Spleen (tissue), 11 donors: ENCODE data around the gene CCDC148. TPM values are rescaled to one million over a fixed set of nuclear protein-coding genes. Genes with fewer than 3 reads are reported as not detected.

ENCODE experiments used
- DNase-seq: peaks from one replicate; pipeline ENCODE4 v3.0.0-alpha.2; 2020
- H3K27ac ChIP-seq, 8 donors: fragments of 200-600 bp; sonication (generic) in 7 of 8; 1 replicate in 4 of 8; 2 replicates in 4 of 8; pipeline versions ENCODE4 v1.5.0 to v1.8.0; 2016 to 2021; ENCODE audit warnings: inconsistent platforms in 4 of 8, mild to moderate bottlenecking in 4 of 8, moderate library complexity in 1 of 8
- H3K27me3 ChIP-seq, 7 donors: fragments of 200-600 bp; sonication (generic) in 6 of 7; replicated peaks in 1 of 7; 1 replicate in 4 of 7; 2 replicates in 3 of 7; pipeline versions ENCODE4 v1.5.0 to v1.8.0; 2016 to 2021; ENCODE audit warnings: inconsistent platforms in 3 of 7, mild to moderate bottlenecking in 1 of 7
- H3K36me3 ChIP-seq, 6 donors: fragments of 200-600 bp; sonication (generic) in 5 of 6; 1 replicate in 4 of 6; 2 replicates in 2 of 6; pipeline versions ENCODE4 v1.5.0 to v1.8.0; 2016 to 2021; ENCODE audit warnings: inconsistent platforms in 2 of 6
- H3K4me1 ChIP-seq, 6 donors: fragments of 200-600 bp; sonication (generic) in 5 of 6; 1 replicate in 3 of 6; 2 replicates in 3 of 6; pipeline versions ENCODE4 v1.5.0 to v1.8.0; 2016 to 2021; ENCODE audit warnings: inconsistent platforms in 3 of 6
- H3K4me3 ChIP-seq, 8 donors: fragments of 200-600 bp; sonication (generic) in 7 of 8; 1 replicate in 4 of 8; 2 replicates in 4 of 8; pipeline versions ENCODE4 v1.5.0 to v1.8.0; 2016 to 2021; ENCODE audit warnings: inconsistent platforms in 4 of 8, mild to moderate bottlenecking in 4 of 8, moderate library complexity in 2 of 8
- H3K9me3 ChIP-seq, 8 donors: fragments of 200-600 bp; sonication (generic) in 7 of 8; 1 replicate in 4 of 8; 2 replicates in 4 of 8; pipeline versions ENCODE4 v1.5.0 to v1.8.0; 2016 to 2021; ENCODE audit warnings: inconsistent platforms in 4 of 8
- POLR2A ChIP-seq, 3 donors: fragments of 450-650 bp; IDR thresholded peaks; one replicate each; pipeline ENCODE4 v1.5.1; 2017; ENCODE audit warnings: antibody characterized with exemption in 3 of 3, mild to moderate bottlenecking in 1 of 3
- POLR2AphosphoS5 ChIP-seq, 3 donors: sonication (generic); formaldehyde crosslinking; IDR thresholded peaks; one replicate each; pipeline ENCODE4 v1.5.1; 2017; ENCODE audit warnings: antibody characterized with exemption in 3 of 3
- WGBS, 5 donors: extraction: QIAGEN DNeasy Blood & Tissue Kit in 3 of 5; methylation state at CpG; one replicate each; pipeline versions ENCODE4 v1.1.5 to v1.1.7; 2013 to 2018; 5-methylcytosine and 5-hydroxymethylcytosine counted together
- intact Hi-C: fragments of 100-400 bp; cut with DNase I; formaldehyde crosslinking; loops from one replicate; pipeline ENCODE4 v1.15.0; 2023; ENCODE audit warnings: low total_unique reads
- polyA plus RNA-seq, 3 donors: library from polyadenylated mRNA; stranded (reverse); fragments of 200-250 nt; gene quantifications; one replicate each; pipeline ENCODE4 v1.2.1, GENCODE V29; 2013
- total RNA-seq, 7 donors: library from RNA; depleted of rRNA in 3 of 7; stranded (reverse); fragments of >200 nt in 3 of 7; fragmentation: NEBNext Ultra II Directional in 4 of 7; extraction: Animal tissue kit (Norgen Biotek cat#: 25700) in 4 of 7; gene quantifications; one replicate each; pipeline versions ENCODE4 v1.1.0 to v1.2.1, GENCODE V29; 2016 to 2021
- TF ChIP-seq, protein P1 (sequence below), 11 experiments: fragments of 200-600 bp in 7 of 11; fragments of 450-650 bp in 4 of 11; sonication (generic) in 4 of 11; IDR thresholded peaks in 8 of 11; conservative IDR thresholded peaks in 3 of 11; 1 replicate in 7 of 11; 2 replicates in 4 of 11; pipeline versions ENCODE4 v1.4.0 to v1.8.0; 2016 to 2021; ENCODE audit warnings: antibody characterized with exemption in 11 of 11, inconsistent platforms in 4 of 11, mild to moderate bottlenecking in 1 of 11
- donor health status: healthy with polysubstance abuse.
- donor health status: DM: no; HTN: no; CAD: no; lungs with moderate emphysema.
- donor health status: DM: no; HTN: no; CAD: no.
- donor health status: Bipolar disorder and iron deficiency.
- donor health status: healthy.
- donor health status: DM: no; HTN: no; CAD: no.
- donor health status: DM: yes; HTN: yes; CAD: no.

Gene CCDC148
- total and polyA plus RNA-seq, 10 donors, result 0.07 to 0.79 (median 0.46) TPM

- TF ChIP-seq POLR2AphosphoS5 (IDR thresholded peaks at IDR 0.05) (no peak), POLR2A (IDR thresholded peaks at IDR 0.05) (no peak)
- TF ChIP-seq, protein P1, sequence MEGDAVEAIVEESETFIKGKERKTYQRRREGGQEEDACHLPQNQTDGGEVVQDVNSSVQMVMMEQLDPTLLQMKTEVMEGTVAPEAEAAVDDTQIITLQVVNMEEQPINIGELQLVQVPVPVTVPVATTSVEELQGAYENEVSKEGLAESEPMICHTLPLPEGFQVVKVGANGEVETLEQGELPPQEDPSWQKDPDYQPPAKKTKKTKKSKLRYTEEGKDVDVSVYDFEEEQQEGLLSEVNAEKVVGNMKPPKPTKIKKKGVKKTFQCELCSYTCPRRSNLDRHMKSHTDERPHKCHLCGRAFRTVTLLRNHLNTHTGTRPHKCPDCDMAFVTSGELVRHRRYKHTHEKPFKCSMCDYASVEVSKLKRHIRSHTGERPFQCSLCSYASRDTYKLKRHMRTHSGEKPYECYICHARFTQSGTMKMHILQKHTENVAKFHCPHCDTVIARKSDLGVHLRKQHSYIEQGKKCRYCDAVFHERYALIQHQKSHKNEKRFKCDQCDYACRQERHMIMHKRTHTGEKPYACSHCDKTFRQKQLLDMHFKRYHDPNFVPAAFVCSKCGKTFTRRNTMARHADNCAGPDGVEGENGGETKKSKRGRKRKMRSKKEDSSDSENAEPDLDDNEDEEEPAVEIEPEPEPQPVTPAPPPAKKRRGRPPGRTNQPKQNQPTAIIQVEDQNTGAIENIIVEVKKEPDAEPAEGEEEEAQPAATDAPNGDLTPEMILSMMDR (IDR thresholded peaks at IDR 0.05 in 8 of 11, conservative IDR thresholded peaks at IDR 0.05 in 3 of 11), result no peak
- H3K27ac ChIP-seq, result no peak overlapping the region
- intact Hi-C loops, result no loop called here
- DNase-seq, result no peak
- H3K36me3 ChIP-seq, result no peaks in the 10 kb centered on the region
- H3K9me3 ChIP-seq, result no peaks in the 10 kb centered on the region
- WGBS, 5 donors, result 67 to 91% (median 84%) methylated on average over 1 of the region's 1 CpG
- H3K27me3 ChIP-seq, result no peaks in the 10 kb centered on the region
- no peaks in the 10 kb centered on the region for H3K4me1 ChIP-seq
- H3K4me3 ChIP-seq, result no peak overlapping the region
These were observed 44.7 kb upstream of the CCDC148 start for GRCh38 chr2:158501301-158501700.

DNA sequence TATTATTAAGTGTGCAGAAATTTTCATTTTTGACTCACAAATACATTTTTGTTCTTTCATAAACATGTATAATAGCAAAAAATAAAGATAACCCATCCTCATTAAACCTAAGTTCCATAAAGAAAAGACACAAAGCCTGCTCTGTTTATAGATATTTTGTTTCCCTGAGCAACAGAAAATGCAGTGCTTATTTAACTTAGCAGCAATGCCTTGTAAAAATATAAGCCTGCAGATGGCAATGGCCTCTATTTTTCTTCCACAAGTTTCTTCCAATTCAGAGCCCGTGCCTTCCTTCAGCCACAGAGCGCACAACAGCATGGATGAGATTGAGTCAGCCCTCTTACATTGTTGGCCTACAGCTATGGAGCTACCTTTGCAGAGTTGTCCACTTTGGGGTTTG is 43.8 kb upstream of the CCDC148 start:
- Histone ChIP-seq H3K4me3 (no peak overlapping the region), H3K9me3 (no peaks in the 10 kb centered on the region), H3K36me3 (no peaks in the 10 kb centered on the region), H3K4me1 (no peaks in the 10 kb centered on the region), H3K27ac (no peak overlapping the region), H3K27me3 (no peaks in the 10 kb centered on the region)
- no peak for DNase-seq
- 90 to 100% (median 99%) methylated on average over 2 of the region's 2 CpGs for WGBS, 5 donors
- intact Hi-C loops, result no loop called here
- TF ChIP-seq POLR2AphosphoS5 (IDR thresholded peaks at IDR 0.05), result no peak
- TF ChIP-seq POLR2A (IDR thresholded peaks at IDR 0.05), result no peak

GRCh38 chr2:158499383-158499782 is 42.8 kb upstream of the CCDC148 start:
- no peak overlapping the region for H3K27ac ChIP-seq
- no peak for TF ChIP-seq POLR2AphosphoS5 (IDR thresholded peaks at IDR 0.05)
- TF ChIP-seq, protein P1 (IDR thresholded peaks at IDR 0.05 in 8 of 11, conservative IDR thresholded peaks at IDR 0.05 in 3 of 11), result no peak
- no peak for TF ChIP-seq POLR2A (IDR thresholded peaks at IDR 0.05)
- H3K27me3 ChIP-seq, result no peaks in the 10 kb centered on the region
- H3K4me3 ChIP-seq, result no peak overlapping the region
- H3K4me1 ChIP-seq, result no peaks in the 10 kb centered on the region
- intact Hi-C loops, result no loop called here
- H3K9me3 ChIP-seq, result no peaks in the 10 kb centered on the region
- 88 to 96% (median 94%) methylated on average over 2 of the region's 2 CpGs for WGBS, 5 donors
- no peak for DNase-seq
- no peaks in the 10 kb centered on the region for H3K36me3 ChIP-seq

- no peaks in the 10 kb centered on the region for H3K36me3 ChIP-seq
- intact Hi-C loops, result no loop called here
- H3K9me3 ChIP-seq, result no peaks in the 10 kb centered on the region
- H3K4me3 ChIP-seq, result no peak overlapping the region
- TF ChIP-seq POLR2A (IDR thresholded peaks at IDR 0.05) (no peak), POLR2AphosphoS5 (IDR thresholded peaks at IDR 0.05) (no peak)
- TF ChIP-seq, protein P1 (IDR thresholded peaks at IDR 0.05 in 8 of 11, conservative IDR thresholded peaks at IDR 0.05 in 3 of 11), result no peak
- no peak for DNase-seq
- H3K4me1 ChIP-seq, result no peaks in the 10 kb centered on the region
- no peak overlapping the region for H3K27ac ChIP-seq
- H3K27me3 ChIP-seq, result no peaks in the 10 kb centered on the region
- 86 to 99% (median 96%) methylated on average over 3 of the region's 3 CpGs for WGBS, 5 donors
These were observed 42.2 kb upstream of the CCDC148 start for GRCh38 chr2:158498749-158499136.
